Embryonic facial prominence (tissue), 1 donor: ENCODE measurements around the gene LYPD6.

Source experiments
- DNase-seq: peaks from one replicate; pipeline ENCODE4 v3.0.0-alpha.2; 2016; ENCODE audit errors: extremely low spot score

The LYPD6 gene

GRCh38 chr2:149348291-149348690, 17.9 kb downstream of the LYPD6 start:
- DNase-seq: no peak

- DNase-seq: no peak
Measured at GRCh38 chr2:149353421-149353820, 23.0 kb downstream of the LYPD6 start.

GRCh38 chr2:149355716-149356422, 25.5 kb downstream of the LYPD6 start:
- no peak for DNase-seq

- DNase-seq: no peak
Measured at GRCh38 chr2:149357058-149357457, 26.7 kb downstream of the LYPD6 start.

- no peak for DNase-seq
Measured at GRCh38 chr2:149360106-149360505, 29.7 kb downstream of the LYPD6 start.

GRCh38 chr2:149363958-149364357, 33.6 kb downstream of the LYPD6 start:
- no peak for DNase-seq

- no peak for DNase-seq
Measured at GRCh38 chr2:149364839-149365238, 34.5 kb downstream of the LYPD6 start.

GRCh38 chr2:149365931-149366583, 35.7 kb downstream of the LYPD6 start:
- DNase-seq: no peak

GRCh38 chr2:149370061-149370775, 39.8 kb downstream of the LYPD6 start:
- DNase-seq: no peak

- no peak for DNase-seq
Measured at GRCh38 chr2:149371476-149371875, 41.1 kb downstream of the LYPD6 start.

GRCh38 chr2:149375801-149376361, 45.5 kb downstream of the LYPD6 start:
- no peak for DNase-seq

- no peak for DNase-seq
Measured at GRCh38 chr2:149380205-149380604, 49.8 kb downstream of the LYPD6 start.

GRCh38 chr2:149383340-149383739, 53.0 kb downstream of the LYPD6 start:
- DNase-seq: no peak

- DNase-seq: no peak
Measured at GRCh38 chr2:149385350-149385749, 55.0 kb downstream of the LYPD6 start.

GRCh38 chr2:149387411-149387810, 57.0 kb downstream of the LYPD6 start:
- DNase-seq: no peak

GRCh38 chr2:149388120-149388816, 57.9 kb downstream of the LYPD6 start:
- DNase-seq: no peak

GRCh38 chr2:149389506-149390167, 59.2 kb downstream of the LYPD6 start:
- no peak for DNase-seq

- DNase-seq: no peak
Measured at GRCh38 chr2:149393614-149394013, 63.2 kb downstream of the LYPD6 start.

GRCh38 chr2:149394864-149395263, 64.5 kb downstream of the LYPD6 start:
- no peak for DNase-seq

GRCh38 chr2:149399934-149400615, 69.7 kb downstream of the LYPD6 start:
- no peak for DNase-seq

- DNase-seq: no peak
Measured at GRCh38 chr2:149400997-149401396, 70.6 kb downstream of the LYPD6 start.
